Central memory CD4-positive, alpha-beta T cell (primary cell): ENCODE measurements around the gene SSTR5.

Source experiments
- DNase-seq: peaks from one replicate; pipeline ENCODE4 v3.0.0; 2022

The SSTR5 gene

DNA sequence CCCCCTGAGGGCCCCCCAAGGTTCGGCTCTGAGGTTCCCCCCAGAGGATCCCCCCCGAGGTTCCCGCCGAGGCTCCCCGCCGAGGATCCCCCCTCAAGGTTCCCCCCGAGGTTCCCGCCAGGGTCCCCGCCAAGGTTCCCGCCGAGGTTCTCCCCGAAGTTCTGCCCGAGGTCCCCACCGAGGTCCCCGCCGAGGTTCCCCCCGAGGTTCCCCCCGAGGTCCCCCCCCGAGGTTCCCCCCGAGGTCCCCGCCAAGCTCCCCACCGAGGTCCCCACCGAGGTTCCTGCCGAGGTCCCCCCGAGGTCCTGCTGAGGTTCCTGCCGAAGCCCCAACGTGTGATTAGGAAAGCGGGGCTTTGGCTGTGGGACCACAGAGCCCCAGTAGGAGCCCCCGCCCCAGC lies 32.2 kb upstream of the SSTR5 start:
- no peak for DNase-seq

GRCh38 chr16:1042049-1042744 lies 30.4 kb upstream of the SSTR5 start:
- DNase-seq: no peak

GRCh38 chr16:1042866-1043265 lies 29.7 kb upstream of the SSTR5 start:
- no peak for DNase-seq

DNA sequence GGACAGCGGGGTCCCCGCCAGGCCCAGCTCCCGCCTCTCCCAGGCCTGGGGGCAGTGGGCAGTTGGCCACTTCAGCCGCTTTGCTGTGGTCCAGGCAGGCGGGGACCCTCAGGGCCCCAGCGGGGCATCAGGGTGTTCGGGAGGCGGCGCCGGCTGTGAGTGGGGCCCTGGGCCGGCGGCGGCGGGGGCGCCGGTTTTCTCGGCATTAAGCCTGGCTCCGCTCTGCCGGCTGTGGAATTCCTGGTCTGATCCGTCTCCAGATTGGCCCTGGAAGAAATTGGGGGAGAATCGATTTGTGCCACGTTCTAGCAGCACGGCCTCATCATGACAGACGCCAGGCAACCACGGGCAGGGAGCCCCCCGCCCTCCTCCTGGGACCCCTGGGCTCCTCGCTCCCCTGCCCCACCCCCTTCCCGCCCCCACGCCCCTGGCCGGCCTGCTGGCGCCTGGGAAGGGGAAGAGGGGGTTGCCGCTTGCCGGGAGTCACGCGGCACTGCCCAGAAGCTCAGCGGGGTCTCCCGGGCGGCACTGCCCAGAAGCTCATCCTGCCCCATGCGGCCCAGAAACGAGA lies 28.6 kb upstream of the SSTR5 start:
- DNase-seq: no peak

DNA sequence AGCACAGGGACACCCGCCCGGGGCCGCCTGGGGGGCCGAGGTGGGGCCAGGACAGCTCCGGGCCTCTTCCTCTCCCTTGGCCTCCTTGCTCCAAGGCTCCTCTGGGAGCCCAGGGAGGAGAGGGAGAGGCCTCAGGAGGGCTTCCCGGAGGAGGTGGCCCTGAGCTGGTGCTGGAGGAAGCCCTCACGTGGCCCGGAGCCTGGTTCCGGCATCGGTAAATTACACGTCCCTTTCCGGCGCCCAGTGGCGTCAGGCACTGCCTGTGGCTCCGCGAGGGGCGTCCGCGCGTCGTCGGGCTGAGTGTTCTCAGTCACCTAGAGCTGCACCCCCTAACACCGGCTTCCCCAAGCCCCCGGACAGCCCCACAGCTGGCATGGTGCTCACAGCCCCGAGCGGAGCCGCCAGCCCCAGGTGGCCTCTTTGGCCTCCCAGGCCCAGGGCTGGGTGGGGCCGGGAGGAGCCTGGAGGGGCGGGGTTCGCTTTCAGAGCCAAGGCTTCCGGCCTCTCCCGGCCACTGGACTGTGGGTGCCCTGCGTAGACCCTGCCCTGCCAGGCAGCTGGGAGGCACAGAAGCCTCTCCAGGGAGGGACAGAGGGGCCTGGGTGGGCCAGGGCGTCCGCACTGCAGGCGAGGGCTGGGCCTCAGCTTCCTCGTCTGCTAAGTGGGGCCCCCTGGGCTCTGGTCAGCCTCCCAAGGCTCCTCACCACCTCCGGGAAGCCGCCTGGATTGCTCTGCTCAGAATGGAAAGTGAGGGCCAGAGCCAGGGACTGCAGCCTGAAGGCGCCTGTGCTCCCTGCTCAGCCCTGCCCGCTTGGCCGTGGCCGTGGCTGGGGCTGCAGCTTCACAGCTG lies 27.9 kb upstream of the SSTR5 start:
- DNase-seq: no peak

DNA sequence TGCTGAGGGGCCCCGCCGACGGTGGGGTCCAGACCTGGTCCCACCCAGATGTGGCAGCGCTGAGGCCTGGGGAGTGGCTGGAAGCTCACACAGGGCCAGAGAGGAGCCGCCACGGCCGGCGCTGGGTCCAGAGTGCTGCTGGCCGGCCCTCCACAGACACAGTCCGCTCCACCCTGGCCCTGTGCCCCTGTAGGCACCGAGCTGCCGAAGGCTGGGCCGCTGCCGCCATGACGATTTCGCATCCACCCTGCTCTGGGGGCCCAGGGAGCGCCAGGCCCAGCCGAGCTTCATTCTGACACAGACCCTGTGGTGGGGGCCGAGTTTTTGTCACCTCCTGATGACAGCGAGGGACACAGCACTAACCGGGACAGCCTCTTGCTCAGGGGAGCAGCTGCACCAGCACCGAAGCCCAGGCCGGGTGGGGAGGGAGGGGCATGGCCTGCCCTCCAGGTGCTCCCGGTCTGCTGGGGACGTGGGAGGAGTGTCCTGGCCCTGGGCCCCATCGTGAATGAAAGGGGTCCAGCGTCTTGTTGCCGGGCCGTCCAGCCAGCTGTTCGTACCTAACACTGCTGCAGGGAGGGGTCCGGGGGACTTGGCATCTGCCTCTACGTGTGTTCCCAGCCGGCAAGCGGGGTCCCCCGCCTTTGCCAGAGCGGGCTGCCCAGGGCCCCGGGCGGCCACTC lies 27.1 kb upstream of the SSTR5 start:
- DNase-seq: no peak

- DNase-seq: no peak
Observed at GRCh38 chr16:1045993-1046911, 26.3 kb upstream of the SSTR5 start.

DNA sequence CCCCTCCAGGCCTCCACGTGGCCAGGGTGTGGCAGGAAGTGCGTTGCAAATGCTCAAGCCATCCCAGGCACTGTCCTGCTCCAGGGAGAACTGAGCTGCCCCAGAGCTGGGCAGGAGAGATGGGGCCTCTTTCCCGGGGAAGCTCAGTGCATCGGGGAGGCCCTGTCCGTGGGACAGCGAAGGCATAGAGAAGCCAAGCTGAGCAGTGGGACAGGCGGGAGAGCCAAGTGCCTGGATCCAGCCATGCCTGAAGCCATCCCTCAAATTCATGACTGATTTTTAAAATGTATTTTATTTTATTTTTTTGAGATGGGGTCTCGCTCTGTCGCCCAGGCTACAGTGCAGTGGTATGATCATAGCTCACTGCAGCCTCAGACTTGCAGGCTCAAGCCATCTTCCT lies 25.4 kb upstream of the SSTR5 start:
- DNase-seq: no peak

DNA sequence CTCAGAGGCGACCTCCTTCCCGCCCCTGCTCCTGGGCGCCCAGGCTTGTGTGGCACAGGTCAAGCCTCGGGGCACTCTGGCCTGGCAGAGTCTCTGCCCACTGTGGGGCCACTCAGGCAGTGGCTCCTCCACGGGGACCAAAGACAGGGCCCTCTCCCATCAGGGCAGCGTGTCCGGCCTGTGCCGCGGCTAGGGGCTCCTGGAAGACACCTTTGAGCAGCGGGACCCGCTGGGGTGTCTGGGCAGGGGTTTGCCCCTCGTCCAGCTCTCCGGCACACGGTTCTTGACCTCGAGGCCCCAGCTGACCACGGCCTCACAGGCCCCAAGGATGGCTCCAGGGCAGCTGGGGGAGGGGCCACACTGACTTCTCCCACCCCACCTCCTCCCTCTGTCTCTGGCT lies 24.7 kb upstream of the SSTR5 start:
- DNase-seq: no peak

DNA sequence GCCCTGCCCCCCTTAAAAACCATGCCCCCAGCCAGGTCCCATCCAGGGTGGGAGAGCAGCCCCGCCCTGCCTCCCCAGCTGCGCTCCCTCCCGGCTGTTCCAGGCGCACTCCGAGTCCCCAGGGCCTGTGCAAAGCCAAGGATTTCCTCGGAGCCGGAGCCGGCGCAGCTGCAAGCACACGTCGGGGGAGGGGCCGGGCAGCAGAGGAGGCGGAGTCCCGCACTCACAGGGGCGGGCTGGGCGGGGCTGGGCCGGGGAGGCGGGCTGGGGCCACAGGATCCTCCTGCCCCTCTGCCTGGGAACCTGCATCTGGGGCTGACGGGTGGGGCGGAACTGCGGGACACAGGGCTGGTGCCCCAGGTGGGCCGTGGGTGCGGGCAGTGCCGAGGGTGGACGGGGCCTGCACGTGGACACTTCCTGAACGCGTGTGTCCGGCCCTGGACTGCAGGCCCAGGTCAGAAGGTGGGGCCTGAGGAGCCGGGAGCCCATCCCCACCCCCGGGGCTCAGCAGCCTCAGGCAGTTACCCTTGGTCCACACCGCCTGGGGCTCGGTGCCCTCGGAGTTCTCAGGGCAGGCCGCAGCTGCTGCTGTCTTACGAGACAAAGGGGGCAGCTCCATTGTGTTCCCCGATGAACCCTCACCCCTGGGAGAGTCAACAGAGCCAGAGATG lies 24.0 kb upstream of the SSTR5 start:
- no peak for DNase-seq

GRCh38 chr16:1049113-1049975 lies 23.2 kb upstream of the SSTR5 start:
- DNase-seq: no peak

DNA sequence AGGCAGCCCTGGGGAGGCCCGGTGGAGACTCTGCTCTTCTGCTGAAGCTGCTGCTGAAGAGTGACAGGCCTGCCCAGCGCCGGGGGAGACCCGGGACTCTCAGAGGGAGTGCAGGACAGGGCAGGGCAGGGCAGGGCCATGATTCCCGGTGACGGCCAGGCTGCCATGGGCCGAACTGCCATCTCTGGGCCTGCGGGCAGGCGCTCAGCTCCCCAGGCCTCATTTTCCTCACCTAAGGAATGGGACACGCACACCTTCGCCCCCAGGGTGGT lies 22.6 kb upstream of the SSTR5 start:
- DNase-seq: no peak

DNA sequence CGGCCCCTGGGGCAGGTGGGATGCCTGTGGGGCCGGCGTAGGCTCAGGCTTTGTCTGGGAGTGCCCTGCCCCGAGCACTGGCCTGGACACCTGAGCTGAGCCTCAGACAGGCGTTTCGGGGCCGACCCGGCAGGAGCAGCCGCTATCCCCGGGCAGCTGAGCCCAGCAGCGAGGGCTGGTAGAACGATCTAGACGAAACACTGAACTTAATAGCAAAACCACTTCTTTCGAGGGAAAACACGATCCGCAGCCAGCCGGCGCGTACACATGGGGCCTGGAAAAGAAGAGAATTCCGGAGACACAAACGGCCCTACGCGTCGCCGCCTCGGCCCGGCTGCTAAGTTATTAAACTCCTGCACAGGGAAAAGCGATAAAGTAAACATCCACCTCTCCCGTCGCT lies 22.0 kb upstream of the SSTR5 start:
- DNase-seq: no peak

DNA sequence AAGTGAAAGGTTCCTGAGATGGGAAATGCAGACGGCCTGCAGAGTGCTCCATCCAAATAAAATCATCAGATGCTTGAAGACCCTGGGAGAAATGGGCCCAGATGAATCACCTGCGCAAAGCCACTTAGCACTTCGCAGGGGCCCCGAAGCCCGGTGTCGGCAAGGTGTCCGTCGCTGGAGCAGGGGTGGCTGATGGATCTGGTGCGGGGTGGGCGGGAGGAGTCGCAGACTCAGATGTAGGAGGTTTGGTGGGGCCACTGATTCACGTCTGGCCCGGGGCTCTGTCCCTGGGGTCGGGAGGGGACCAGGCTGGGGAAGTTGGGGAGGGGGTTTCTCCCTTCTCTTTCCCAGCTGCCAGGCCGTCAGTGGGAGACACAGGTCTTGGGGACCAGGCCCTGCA lies 21.6 kb upstream of the SSTR5 start:
- DNase-seq: no peak

- DNase-seq: no peak
Observed at GRCh38 chr16:1051446-1051845, 21.1 kb upstream of the SSTR5 start.

- DNase-seq: no peak
Observed at GRCh38 chr16:1052721-1053120, 19.8 kb upstream of the SSTR5 start.

GRCh38 chr16:1053121-1053521 lies 19.4 kb upstream of the SSTR5 start:
- DNase-seq: no peak

DNA sequence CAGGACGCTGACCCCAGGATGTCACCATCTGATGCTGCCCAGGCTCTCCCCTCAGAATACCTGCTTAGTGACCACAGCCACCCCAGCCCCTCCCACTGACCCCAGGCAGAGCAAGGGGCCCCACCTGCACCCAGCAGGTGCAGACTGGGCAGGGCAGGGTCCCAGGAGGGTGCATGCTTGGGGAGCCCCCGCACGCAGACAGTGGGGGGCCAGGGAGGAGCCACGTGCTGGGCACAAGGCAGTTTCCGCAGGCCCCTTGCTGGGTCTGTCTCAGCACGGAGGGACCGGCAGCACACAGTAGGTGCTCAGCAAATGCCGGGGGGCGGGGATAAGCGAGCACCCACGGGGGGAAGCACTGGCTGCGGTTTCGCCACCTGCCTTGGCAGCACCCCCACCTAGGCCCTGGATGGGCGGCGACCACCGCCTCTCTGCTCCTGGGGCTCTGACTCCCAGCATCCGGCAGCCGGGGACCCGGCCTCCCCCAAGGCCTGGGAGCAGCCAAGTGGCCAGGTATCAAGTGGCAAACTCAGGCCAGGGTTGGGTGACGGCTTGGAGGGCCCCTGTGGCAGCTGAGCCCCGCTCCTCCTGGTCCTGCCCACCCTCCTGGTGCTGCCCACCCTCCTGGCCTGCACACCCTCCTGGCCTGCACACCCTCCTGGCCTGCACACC lies 18.7 kb upstream of the SSTR5 start:
- DNase-seq: no peak

DNA sequence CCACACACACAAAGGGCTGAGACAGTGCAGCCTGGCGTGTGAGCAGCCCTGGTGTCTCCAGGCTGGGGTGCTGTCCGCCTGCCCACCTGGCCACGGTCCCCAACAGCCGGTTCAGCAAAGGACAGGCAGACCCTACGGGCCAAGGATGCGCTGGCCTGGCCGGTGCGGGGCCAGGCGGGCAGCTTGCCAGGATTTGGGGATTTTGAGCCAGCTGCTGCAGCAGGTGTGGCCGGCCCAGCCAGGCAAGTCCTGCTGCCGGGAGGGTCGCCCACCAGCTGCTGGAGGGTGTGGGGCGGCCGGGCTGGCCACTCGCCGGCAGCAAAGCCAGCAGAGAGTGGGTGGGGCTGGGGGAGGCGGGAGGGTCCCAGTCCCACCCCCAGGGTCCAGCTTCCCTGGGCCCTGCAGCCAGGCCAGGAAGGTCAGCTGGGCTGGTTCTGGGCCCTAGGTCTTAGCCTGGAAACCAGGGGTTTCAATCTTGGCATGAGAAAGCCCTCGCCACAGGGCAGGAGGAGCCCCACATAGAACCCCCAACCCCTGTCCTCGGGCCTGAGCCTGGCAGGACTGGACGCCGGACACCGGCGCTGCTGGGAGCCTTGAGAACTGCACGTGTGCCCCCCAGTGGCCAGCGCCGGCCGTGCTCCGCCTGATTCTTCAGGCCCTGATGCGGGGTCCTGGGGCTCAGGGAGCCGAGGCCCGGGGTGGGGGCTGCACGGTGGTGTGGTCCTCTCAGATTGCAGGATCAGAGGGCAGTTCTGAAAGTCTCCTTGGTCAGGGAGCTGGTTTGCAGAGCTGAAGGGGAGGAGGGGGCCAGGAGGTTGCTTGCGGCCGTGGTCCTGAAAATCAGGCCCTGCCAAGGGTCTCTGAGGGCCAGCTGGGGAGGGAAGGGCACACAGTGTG lies 17.6 kb upstream of the SSTR5 start:
- no peak for DNase-seq
